NCI-H1048 (cell line): ENCODE measurements around the gene C11orf21.

Source experiments
- DNase-seq: peaks from one replicate; lab custom pipeline; 2025; lab: John Stamatoyannopoulos, UW

Gene C11orf21

DNA sequence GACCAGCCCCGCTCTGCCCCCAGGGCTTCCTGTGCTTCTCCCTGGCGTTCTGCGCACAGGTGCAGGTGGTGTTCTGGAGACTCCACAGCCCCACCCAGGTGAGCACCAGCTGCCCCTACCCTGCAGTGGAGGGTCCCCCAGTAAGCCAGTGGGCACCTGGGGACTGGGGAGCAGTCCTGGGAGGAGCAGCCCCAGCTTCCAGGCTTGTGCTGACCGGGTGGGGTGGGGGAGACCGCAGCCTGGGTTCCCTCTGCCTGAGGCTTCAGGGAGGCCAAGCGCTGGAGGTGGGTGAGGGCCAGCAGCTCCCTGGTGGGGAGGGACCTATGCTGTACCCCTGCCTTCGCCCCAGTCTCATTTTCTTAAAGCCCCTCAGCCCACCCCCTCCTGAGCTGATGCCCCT lies 7.0 kb upstream of the C11orf21 start:
- no peak for DNase-seq

DNA sequence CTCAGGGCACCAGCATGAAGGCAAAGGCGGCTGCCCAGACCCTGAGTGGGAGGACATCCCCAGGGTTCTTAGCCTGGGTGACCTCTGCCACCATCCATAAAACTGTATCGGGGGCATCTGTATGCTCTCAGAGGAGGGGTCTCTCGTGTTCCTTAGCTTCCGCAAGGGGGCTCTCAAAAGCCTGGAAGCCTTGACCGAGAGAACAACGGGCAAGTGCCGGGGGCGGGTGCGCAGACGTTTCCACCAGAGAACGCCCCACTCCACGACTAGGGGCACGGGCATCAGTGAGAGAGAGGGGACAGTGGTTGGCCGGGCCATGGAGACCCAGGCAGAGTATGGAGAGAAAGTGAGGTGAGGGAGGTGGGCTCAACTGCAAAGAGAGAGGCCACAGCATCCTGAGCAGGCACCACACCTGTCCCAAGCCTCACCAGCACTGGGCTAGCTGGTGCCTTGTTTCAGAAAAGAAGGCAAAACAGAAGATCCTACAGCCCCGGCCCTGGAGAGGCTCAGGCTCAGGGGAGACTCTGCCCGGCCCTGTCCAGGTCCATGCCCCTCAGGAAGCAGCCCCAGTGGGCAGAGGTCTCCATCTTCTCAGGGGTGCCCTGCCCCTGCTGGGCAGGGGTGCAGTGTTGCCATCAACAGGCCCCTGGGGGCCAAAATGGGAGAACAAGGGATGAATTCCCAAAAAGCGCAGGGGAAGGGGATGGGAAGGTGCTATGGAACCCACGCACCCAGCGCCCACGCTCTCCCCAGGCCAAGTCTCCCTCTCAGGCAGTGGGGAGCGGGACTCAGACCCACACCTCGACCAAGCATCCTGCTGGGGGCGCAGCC lies 6.0 kb upstream of the C11orf21 start:
- no peak for DNase-seq

DNA sequence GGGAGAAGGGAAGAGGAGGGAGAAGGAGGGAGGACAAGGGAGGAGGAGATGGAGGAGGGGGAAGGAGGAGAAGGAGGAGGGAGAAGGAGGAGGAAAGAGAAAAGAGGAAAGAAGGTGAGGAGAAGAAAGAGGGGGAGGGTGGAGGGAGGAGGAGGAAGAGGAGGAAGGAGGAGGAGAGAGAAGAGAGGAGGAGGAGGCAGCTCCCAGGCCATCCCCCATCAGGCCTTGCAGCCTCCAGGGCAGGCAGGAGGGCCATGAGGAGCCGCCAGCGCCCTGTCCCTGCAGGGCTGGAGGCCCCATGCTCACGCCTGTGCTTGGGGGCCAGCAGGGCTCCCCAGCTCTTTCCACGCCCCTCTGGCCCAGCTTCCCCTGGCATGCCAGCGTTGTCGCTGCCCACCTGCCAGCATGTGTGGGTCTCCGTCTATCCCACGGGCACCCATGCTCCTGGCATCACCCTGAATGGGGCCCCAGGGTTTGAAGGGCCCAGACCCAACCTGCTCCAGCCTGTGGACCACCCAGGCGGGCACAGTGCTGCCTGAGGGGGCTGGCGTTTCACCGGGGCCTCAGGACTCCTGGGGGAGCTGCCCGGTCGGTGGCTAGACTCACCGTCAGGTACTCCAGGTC lies 5.3 kb upstream of the C11orf21 start:
- DNase-seq = no peak

DNA sequence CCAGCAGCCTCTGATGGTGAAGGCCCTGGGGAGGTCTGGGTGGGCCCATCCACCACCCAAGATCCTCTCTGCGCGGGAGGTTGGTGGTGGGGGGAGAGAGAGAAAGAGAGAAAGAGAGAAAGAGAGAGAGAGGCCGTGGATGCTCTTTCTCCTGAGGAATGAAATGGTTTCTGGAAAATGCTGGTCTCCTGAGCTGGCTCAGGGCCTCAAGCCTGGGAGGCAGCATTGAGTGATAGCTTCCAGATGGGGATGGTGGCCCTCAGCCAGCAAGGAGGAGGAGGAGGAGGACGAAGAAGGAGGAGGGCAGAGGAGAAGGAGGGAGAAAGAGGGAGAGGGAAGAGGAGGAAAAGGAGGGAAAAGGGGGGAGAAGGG lies 4.7 kb upstream of the C11orf21 start:
- DNase-seq = no peak

DNA sequence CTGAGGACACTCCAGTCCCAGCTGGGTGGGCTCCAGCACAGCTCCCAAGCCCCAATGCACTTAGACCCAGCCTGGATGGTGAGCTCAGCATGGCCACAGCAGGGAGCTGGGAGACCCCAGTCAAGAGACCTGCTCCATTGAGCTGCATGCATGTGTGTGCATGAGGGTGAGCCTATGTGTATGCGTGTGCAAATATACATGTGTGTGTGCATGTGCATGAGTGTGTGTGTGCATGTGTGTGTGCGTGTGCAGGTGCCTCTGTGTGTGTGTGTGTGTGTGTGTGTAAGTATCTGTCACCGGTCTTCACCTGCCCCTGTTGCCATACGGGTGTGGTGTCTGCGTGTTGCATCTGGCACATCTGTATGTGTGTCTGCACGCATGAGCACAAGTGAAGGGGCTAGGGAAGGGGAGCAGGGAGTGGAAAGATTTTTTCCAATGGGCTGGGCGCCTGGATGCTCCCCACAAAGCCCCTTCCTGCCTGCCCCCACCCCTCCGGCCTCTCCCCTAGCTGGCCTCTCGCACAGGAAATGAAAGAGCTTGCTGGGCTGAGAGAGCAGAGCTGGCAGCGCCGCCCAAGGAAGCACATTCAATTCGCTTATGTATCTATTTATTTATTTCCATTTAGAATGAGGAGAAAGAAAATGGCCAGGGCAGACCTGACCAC lies 4.2 kb upstream of the C11orf21 start:
- DNase-seq = no peak

DNA sequence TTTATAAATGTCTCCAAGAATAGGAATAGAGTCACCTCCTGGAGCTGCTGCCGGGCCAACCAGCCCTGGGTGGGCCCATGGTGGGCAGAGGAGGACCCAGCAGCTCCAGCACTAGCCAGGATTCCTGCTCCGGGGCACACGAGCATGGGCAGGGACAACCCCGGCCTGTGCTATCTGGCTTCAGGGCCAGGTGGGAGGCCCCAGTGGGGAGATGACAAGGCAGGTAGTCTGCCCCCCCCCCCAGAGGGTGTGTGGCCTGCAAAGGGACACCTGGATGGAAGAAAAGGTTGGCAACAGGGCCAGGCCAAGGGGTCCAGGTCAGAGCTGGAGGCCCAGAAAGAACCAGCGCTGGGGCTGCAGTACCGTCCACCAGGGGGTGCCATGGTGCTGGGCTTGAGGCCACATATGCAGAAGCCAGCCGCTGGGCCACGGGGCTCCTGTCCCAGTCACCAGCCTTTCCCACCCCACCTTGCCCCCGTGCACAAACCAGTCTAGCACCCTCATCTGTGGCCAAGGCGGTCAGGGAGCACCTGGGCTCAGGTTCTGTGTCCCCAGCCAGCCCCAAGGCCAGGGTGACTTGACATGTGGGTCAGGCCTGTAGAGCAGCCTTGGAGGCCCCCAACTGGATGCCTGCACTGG lies 3.5 kb upstream of the C11orf21 start:
- peak; percentile 19 for DNase-seq

DNA sequence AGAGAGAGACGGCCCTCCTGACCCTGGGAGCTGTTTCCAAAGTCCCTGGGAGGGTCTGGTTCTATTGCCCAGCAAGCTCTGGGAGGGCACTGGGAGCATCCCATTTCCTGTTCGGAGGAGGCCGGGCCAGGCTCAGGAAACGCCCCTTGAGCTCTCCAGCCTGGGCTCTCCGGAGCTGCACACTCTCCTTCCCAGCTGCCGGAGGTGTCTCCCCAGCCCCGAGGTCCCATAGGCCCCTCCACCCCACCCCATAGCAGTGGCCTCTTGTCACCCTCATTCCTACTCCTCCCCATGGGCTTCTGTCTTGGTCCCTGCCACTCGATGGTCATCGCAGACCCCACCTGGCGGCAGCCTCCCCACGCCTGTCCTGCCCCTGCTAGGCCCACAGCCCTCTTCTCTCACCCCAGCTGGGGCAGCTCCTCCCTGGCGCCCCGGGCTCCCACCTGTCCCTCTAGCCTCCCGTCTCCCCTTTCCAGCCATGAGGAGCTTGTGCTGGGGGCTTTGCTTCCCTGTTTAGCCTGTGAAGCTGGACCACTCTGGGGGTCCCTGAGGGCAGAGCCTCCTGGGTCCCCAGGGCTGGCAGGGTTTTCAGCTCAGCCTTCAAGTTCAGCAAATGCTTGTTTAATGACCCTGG lies 2.9 kb upstream of the C11orf21 start:
- no peak for DNase-seq

DNA sequence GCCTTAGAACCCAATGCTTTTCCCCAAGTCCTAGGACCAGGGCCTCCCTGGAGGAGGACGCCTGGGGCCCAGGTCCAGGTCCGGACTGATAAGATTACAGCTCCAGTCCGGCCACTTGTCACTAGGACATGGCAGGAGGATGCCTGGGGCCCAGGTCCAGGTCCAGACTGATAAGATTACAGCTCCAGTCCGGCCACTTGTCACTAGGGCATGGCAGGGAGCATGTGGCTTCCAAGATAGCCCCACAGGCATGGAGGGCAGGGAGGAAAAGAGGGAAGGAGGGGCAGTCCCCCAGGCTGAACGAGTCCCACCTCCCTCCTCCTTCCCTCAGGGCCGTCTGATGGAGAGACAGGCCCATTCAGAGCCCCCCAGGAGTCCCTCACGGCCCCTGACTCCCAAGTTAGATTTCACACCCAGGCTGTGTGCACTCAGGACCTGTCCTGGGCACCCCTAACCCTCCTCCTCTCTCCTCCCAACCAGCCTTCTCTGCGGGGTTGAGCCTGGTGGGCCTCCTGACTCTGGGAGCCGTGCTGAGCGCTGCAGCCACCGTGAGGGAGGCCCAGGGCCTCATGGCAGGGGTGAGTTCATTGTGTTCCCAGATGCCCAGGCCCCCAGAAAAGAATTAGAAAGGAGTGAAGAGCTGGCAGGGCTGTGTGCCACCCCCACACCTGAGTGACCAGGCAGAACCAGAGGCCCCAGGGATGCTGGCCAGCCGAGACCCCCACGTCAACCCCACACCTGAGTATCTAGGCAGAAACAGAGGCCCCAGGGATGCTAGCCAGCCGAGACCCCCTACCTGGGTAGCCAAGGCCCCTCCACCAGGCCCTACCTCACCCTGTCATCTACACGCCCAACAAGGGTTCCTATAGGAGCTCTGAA lies 2.1 kb upstream of the C11orf21 start:
- no peak for DNase-seq

DNA sequence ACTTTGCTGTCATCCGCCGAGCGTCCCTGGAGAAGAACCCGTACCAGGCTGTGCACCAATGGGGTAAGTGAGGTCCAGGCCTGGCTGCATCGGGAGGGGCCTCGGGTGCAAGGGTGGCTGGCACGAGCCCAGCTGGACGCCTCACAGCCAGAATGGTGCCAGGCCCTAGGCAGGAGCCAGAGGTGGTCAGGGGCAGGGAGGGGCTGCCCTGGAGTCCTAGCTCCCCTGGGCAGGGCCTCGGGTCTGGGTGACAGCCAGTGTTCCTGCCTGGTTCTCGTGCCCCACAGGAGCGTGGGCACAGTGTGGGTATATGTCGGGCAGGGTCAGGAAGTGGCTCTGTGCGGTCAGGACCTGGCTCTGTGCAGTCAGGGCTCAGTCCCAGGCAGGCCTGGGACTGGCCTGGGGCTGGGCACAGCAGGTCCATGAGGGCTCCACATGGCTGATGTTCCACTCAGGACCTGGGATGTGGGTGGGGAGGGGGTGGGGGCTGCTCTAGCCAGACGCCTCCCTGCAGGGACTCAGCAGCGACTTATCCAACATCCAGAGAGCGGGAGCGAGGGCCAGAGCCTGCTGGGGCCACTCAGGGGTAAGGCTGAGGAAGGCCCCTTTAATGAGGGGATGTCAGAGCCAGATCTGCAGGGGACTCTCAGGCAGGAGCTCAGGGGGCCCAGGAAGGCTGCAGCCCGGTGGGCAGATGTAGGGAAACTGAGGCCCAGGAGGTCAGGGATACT lies 1.3 kb upstream of the C11orf21 start:
- DNase-seq = no peak

DNA sequence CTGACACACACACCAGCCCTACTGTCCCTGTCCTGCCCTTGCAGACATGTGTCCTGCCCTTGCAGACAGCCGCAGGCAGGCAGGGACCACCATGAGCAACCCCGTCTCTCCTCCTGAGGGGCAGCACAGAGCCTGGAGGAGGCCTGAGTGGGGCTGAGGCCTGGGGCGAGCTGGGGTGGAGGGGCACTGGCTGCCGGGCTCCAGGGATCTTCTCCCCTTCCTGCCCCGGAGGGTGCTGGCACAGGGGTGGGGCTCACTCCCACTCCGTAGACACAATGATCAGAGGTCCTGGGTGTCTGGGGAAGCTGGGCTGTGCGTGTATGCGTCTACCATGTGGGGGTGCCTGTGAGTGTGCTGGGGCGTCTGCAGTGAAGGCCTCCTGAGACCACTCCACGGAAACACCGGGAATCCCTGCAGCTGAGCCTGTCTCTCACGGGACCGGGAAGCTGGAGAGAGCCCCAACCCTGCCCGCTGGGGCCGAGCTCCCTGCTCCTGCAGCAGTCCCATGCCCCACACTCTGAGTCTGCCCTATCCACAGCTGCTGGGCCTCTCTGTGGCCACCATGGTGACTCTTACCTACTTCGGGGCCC lies 683 bp upstream of the C11orf21 start:
- no peak for DNase-seq

DNA sequence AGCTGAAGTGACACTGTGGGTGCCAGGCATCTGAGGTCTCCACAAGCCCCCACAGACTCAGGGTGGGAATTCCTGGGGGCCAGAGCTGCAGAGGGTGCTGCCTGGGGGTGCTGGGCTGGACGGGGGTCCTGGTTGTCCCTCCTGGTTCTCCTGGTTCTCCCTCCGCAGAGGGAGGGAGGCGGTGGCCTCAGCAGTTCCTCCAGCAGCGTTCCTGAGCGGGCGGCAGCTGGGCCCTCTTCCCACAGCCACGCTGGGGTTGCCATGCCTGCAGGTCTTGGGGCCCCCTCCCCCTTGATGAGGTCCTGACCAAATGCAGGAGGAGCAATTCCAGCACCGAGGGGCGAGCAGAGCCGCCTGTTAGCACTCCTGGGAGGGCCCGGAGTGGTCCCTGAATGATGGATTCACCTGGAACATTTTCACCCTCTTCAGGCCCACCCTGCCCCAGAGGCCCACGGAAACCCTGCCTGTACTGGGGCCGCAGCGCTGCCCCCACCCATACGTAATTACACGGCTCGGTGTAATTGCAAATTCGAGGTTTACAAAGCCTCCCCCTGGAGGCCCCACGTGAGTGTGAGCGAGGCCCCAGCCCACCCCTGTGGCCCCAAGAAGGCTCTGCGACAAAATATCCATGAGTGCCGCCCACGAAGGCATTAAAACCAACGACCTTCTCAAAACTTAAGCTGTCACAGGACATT lies 635 bp downstream of the C11orf21 start:
- no peak for DNase-seq

DNA sequence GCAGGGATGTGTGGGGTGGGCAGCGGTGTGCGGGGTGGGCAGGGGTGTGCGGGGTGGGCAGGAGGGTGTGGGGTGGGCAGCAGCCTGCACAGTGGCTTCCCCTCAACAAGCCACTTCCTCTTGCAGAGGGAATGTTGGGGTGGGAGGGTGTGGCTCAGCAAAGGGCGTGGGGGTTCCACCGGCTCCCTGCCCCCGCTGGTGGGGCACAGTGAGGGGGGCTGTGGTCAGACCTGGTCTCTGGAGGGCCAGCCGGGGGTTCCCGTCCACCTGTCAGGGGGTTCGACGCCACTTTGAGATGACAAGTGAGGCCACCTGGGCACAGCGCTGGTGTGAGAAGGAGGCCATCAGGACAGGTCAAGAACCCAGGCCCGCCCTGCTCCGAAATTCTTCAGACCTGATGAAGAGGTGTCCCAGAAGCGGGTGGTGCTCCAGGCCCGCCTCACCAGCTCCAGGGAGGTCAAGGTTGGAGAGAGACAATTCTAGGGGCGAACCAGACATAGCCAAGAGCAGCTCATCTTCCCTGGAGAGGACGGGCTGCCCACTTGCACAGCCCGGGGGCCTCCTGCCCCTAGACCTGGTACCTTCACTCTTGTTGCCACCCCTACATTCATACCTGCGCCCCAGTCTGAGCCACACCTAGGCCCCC lies 1.3 kb downstream of the C11orf21 start:
- DNase-seq = no peak

DNA sequence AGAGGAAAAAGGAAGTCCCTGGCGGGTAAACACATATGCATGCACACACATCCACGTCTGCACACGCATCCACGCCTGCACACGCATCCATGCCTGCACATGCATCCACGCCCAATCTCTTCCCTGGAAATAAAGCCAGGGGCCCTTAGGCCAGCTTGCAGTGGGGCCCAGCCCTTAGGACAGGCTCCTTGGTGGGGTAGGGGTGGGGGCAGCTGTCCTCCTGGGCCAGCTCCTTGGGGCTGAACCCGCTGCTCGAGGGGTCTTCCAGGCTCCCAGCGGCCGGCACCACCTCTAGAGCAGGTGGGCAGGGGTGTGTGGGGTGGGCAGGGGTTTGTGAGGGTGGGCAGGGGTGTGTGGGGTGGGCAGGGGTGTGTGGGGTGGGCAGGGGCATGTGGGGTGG lies 1.9 kb downstream of the C11orf21 start:
- no peak for DNase-seq

DNA sequence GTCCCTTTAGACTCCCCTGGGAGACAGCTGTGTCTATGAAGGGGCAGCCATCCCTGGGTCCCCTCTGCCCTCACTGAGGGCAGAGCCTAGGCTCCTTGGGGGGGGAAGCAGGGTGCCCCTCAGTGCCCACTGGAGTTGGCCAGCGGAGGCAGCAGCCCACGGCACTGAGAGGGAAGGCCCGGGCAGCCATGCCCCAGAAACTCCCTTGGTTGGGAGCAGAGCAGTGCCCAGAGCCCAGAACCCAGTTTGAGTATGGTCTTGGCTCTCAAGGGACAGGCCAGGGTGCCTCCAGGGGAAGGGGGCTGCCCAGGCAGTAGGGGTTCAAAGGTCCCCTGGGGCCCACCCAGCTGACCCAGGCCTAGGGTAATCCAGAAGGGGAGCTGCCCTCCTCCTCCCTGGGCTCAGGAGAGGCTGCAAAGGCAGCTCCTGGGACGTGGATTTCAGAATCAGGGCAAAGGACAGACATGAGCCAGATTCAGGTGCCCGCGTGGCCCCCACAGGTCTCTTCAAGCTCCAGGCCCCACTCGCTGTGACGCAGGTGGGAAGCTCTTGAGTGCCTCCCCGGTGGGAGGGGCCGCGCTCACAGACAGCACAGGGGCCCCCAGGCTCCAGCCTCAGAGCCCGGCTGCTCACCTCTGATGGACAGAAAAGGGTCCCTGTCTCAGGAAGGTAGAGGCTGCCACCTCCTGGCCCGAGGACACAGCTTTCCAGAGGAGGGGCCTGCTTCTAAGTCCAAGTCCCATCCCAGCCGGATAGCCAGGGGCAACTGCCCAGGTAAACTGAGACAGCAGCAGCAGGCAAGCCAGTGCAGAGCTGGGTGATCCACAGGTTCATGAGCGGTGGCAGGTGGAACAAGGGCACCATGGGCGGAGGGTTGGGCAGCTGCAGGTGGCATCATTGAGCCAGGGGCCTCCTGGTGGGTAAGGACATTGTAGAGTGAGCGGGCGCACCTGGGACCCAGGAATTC lies 2.6 kb downstream of the C11orf21 start:
- no peak for DNase-seq

DNA sequence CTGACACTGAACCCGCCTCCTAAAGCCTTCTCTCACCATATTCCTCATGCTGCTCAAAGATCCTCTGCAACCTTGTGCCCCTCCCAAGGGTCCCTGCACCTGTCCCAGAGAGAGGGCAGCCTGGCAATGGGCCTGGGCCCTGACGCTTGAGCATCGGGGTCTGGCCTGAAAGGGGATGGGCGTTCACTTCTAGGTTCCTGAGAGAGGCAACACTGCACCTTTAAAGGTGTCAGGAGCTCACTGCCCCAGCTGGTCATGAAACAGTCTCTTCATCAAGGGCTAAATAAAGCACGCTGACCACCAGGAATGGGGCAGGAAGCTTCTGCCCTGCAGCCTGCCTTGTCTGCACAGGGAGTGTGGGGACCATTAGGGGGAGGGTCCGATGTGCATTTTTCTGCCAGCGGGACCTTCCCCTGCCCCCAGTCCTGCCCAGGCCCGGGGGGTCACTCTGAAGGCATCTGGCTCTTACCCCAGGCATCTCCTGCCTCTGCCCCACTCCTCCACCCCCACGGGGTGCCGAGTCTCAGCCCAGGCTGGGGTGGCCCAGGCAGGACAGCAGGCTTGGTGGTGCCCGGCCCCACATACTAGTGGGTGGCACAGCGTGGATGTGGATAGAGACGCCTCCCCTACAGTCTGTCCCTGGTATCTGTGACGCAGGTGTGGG lies 3.5 kb downstream of the C11orf21 start:
- no peak for DNase-seq

DNA sequence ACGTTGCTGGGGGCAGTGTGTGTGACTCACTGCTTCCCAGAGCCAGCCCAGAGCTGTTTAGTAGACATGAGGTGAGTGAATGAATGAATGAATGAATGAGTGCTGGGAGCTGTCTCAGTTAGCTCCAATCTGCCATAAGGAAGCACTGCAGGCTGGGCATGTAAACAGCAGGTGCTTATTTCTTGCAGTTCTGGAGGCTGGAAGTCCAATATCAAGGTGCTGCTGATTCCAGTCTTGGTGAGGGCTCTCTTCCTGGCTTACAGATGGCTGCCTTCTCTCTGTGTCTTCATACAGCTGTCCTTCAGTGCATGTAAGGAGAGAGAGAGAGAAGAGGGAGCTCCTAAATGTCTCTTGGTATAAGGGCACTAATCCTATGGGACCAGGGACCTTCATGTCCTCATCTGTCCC lies 4.1 kb downstream of the C11orf21 start:
- DNase-seq = no peak

DNA sequence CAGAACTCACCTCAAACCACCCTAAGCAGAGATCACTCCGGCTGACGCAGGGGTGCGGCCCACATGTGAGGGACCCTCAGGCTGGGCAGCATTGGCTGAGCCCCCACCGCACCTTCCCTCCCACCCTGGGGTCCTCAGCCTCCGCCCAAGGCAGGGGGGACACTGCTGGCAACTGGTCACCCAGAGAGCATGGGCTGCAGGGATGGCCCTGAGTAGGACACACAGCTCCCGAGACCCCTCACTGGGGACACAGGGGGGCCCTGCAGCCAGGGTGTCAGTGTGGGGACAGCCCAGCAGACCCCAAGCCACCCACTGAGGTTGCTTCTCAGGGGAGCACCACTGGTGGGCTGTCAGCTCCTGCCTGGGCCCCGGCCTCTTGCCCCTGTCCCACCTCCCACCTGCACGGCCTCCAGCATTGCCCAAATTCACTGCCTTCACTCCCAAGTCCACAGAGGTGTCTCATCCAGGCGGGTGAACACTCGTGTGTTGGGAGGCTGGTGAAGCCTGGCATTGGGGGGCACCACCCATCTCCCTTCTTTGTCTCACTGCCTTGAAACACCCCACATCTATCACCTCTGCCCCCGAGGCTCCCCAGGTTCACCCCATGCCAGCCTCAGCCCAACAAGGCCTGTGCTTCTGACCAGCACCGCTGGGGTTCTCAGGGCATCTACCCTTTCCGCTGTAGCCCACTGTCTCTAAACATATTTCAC lies 4.7 kb downstream of the C11orf21 start:
- DNase-seq = no peak
